ENCODE measurements around the gene INTS15.

Gene INTS15

DNA sequence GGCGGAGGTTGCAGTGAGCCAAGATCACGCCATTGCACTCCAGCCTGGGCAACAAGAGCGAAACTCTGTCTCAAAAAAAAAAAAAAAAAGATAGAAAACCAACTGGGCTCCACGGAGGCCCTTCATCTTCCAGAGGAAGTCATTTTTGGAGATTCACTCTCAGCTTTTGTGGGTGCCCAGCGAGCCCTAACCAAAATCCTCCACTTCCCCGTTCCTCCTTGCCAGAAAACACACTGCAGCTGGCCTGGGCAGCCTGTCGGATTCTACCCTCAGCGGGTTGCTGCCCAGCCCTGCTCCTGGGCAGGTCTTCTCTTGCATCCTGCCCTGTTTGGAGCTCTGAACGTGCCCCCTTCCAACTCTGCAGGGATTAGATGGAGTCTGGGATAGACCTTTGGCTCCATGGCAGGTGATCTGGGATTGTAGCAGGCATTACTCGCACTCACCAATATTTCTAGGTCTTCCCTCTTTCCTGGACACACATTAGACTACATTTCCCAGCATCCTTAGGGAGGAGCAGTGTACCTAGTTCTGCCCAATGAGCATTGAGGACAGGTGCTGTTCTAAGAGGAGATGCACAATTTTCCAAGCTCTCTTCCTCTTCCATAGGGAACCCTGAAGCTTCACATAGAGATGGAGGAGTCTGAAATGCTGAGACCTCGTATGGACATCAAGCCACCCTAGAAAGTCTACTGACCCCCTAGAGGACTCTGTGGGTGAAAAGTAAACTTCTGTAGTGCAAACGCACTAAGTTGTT is 43.1 kb upstream of the INTS15 start:
- Histone ChIP-seq H3K18ac (ENCODE audit: low read length) (no peak overlapping the region), H3K4me1 (ENCODE audit: control insufficient read depth in 2 of 2, insufficient read depth in 1 of 2, low read depth in 1 of 2, low read length in 2 of 2) (no peaks in the 10 kb centered on the region), H2BK120ac (ENCODE audit: low read depth, low read length) (no peak overlapping the region), H3K4ac (ENCODE audit: low read length) (no peak overlapping the region), H3K79me1 (ENCODE audit: low read depth, low read length) (no peaks in the 10 kb centered on the region), H3K23ac (ENCODE audit: low read depth, low read length, poor library complexity) (no peak overlapping the region), H3K14ac (ENCODE audit: low read length) (no peak overlapping the region), H3K9me3 (replicated peaks in 1 of 2; ENCODE audit: control insufficient read depth in 2 of 2, insufficient read depth in 1 of 2, low read depth in 1 of 2, low read length in 2 of 2) (no peaks in the 10 kb centered on the region), H3K4me3 (ENCODE audit: low read length in 2 of 2) (no peak overlapping the region), H3K9ac (ENCODE audit: low read depth, low read length, poor library complexity) (no peak overlapping the region), H2BK5ac (ENCODE audit: low read length) (no peak overlapping the region), H3K36me3 (replicated peaks in 1 of 2; ENCODE audit: control insufficient read depth in 2 of 2, insufficient read depth in 2 of 2, low read length in 2 of 2) (no peaks in the 10 kb centered on the region), H2AFZ (ENCODE audit: low read length) (no peak overlapping the region), H3K4me2 (ENCODE audit: insufficient read depth, low read length, poor library complexity, severe bottlenecking) (no peak overlapping the region), H2BK15ac (ENCODE audit: low read length) (no peak overlapping the region), H2AK5ac (ENCODE audit: low read depth, low read length) (no peak overlapping the region), H4K8ac (ENCODE audit: low read depth, low read length) (no peak overlapping the region), H2BK12ac (ENCODE audit: low read length) (no peak overlapping the region), H3K27ac (replicated peaks; ENCODE audit: low read length) (no peak overlapping the region), H4K91ac (ENCODE audit: low read depth, low read length, poor library complexity) (no peak overlapping the region), H3K27me3 (ENCODE audit: control insufficient read depth in 3 of 3, insufficient read depth in 3 of 3, low read depth in 1 of 3, low read length in 3 of 3) (peaks cover 0 to 5% (median 0%) of the 10 kb centered on the region in 3 experiments)
- WGBS, 2 donors (ENCODE audit: extremely low coverage in 2 of 2, insufficient read length in 2 of 2, insufficient replicate concordance in 1 of 2): no CpG with 5 or more reads among the region's 12 CpGs
- DNase-seq (ENCODE audit: low spot score): no peak

DNA sequence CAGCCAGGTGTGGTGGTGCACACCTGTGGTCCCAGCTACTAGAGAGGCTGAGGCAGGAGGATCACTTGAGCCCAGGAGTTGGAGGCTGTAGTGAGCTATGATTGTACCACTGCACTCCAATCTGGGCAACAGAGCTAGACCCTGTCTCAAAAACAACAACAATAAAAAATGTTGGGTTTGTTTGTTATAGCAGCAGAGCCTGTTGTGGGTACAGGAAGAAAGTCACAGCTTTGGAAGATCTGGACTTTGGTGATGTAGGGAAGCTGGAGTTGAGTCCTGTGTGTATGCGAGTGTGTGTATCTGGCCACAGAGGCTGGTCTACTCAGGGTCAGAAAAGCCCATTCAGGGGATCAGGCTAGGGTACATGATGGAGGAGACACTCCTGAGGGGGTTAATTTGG is 42.4 kb upstream of the INTS15 start:
- DNase-seq (ENCODE audit: low spot score): no peak
- Histone ChIP-seq H3K14ac (ENCODE audit: low read length) (no peak overlapping the region), H3K9ac (ENCODE audit: low read depth, low read length, poor library complexity) (no peak overlapping the region), H4K8ac (ENCODE audit: low read depth, low read length) (no peak overlapping the region), H4K91ac (ENCODE audit: low read depth, low read length, poor library complexity) (no peak overlapping the region), H3K36me3 (replicated peaks in 1 of 2; ENCODE audit: control insufficient read depth in 2 of 2, insufficient read depth in 2 of 2, low read length in 2 of 2) (no peaks in the 10 kb centered on the region), H2BK5ac (ENCODE audit: low read length) (no peak overlapping the region), H2AK5ac (ENCODE audit: low read depth, low read length) (no peak overlapping the region), H3K18ac (ENCODE audit: low read length) (no peak overlapping the region), H3K9me3 (replicated peaks in 1 of 2; ENCODE audit: control insufficient read depth in 2 of 2, insufficient read depth in 1 of 2, low read depth in 1 of 2, low read length in 2 of 2) (no peaks in the 10 kb centered on the region), H3K4me2 (ENCODE audit: insufficient read depth, low read length, poor library complexity, severe bottlenecking) (no peak overlapping the region), H3K4me1 (ENCODE audit: control insufficient read depth in 2 of 2, insufficient read depth in 1 of 2, low read depth in 1 of 2, low read length in 2 of 2) (no peaks in the 10 kb centered on the region), H3K79me1 (ENCODE audit: low read depth, low read length) (no peaks in the 10 kb centered on the region), H3K27ac (replicated peaks; ENCODE audit: low read length) (no peak overlapping the region), H3K27me3 (ENCODE audit: control insufficient read depth in 3 of 3, insufficient read depth in 3 of 3, low read depth in 1 of 3, low read length in 3 of 3) (peaks cover 0 to 5% (median 0%) of the 10 kb centered on the region in 3 experiments), H2AFZ (ENCODE audit: low read length) (no peak overlapping the region), H3K4ac (ENCODE audit: low read length) (no peak overlapping the region), H3K23ac (ENCODE audit: low read depth, low read length, poor library complexity) (no peak overlapping the region), H2BK120ac (ENCODE audit: low read depth, low read length) (no peak overlapping the region), H3K4me3 (ENCODE audit: low read length in 2 of 2) (no peak overlapping the region), H2BK15ac (ENCODE audit: low read length) (no peak overlapping the region), H2BK12ac (ENCODE audit: low read length) (no peak overlapping the region)
- no CpG with 5 or more reads among the region's 1 CpG for WGBS, 2 donors (ENCODE audit: extremely low coverage in 2 of 2, insufficient read length in 2 of 2, insufficient replicate concordance in 1 of 2)

DNA sequence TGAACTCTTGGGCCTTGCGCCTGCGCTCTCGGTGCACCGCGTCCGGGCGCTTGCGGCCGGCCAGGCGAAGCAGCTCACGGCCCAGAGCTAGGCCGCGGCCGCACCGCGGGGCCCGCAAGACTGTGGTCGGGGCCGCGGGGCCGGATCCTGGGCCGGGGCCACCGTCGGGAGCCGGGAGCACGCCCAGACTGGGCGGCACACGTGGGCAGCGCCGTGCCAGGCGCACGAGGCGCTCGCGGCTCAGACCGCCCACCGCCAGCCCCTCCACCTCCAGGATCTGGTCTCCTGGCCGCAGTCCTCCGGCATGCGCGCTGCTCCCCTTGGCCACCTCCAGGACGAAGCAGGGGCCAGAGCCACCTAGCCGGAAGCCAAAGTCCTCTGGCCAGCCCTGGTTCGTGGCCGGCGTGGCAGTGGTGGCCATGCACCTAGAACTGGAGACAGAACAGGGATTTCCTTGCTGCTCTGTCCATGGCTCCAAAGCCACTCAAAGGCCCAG is 38.8 kb upstream of the INTS15 start, which contains the start of gene GRID2IP:
Gene GRID2IP (minus strand): TSS at position 446 of the 496 bp plus-strand sequence. CDS start 25 bp downstream, at position 421.
- Histone ChIP-seq H4K91ac (ENCODE audit: low read depth, low read length, poor library complexity) (no peak within 1 kb of the TSS), H4K8ac (ENCODE audit: low read depth, low read length) (no peak within 1 kb of the TSS), H2AK5ac (ENCODE audit: low read depth, low read length) (no peak within 1 kb of the TSS), H3K36me3 (replicated peaks in 1 of 2; ENCODE audit: control insufficient read depth in 2 of 2, insufficient read depth in 2 of 2, low read length in 2 of 2) (no peaks in the 10 kb centered on the region), H3K79me1 (ENCODE audit: low read depth, low read length) (no peaks in the 10 kb centered on the region), H2BK120ac (ENCODE audit: low read depth, low read length) (no peak within 1 kb of the TSS), H3K18ac (ENCODE audit: low read length) (no peak within 1 kb of the TSS), H2BK5ac (ENCODE audit: low read length) (no peak within 1 kb of the TSS), H3K4me1 (ENCODE audit: control insufficient read depth in 2 of 2, insufficient read depth in 1 of 2, low read depth in 1 of 2, low read length in 2 of 2) (no peaks in the 10 kb centered on the region), H2BK15ac (ENCODE audit: low read length) (no peak within 1 kb of the TSS), H2AFZ (ENCODE audit: low read length) (no peak within 1 kb of the TSS), H3K23ac (ENCODE audit: low read depth, low read length, poor library complexity) (no peak within 1 kb of the TSS), H2BK12ac (ENCODE audit: low read length) (no peak within 1 kb of the TSS), H3K4me2 (ENCODE audit: insufficient read depth, low read length, poor library complexity, severe bottlenecking) (no peak within 1 kb of the TSS), H3K9ac (ENCODE audit: low read depth, low read length, poor library complexity) (no peak within 1 kb of the TSS), H3K14ac (ENCODE audit: low read length) (no peak within 1 kb of the TSS), H3K27me3 (ENCODE audit: control insufficient read depth in 3 of 3, insufficient read depth in 3 of 3, low read depth in 1 of 3, low read length in 3 of 3) (no peaks in the 10 kb centered on the region), H3K4ac (ENCODE audit: low read length) (no peak within 1 kb of the TSS), H3K27ac (replicated peaks; ENCODE audit: low read length) (no peak within 1 kb of the TSS), H3K9me3 (replicated peaks in 1 of 2; ENCODE audit: control insufficient read depth in 2 of 2, insufficient read depth in 1 of 2, low read depth in 1 of 2, low read length in 2 of 2) (no peaks in the 10 kb centered on the region), H3K4me3 (ENCODE audit: low read length in 2 of 2) (no peak within 1 kb of the TSS)
- WGBS, 2 donors (ENCODE audit: extremely low coverage in 2 of 2, insufficient read length in 2 of 2, insufficient replicate concordance in 1 of 2): no CpG with 5 or more reads among the region's 46 CpGs
- no peak for DNase-seq (ENCODE audit: low spot score)

DNA sequence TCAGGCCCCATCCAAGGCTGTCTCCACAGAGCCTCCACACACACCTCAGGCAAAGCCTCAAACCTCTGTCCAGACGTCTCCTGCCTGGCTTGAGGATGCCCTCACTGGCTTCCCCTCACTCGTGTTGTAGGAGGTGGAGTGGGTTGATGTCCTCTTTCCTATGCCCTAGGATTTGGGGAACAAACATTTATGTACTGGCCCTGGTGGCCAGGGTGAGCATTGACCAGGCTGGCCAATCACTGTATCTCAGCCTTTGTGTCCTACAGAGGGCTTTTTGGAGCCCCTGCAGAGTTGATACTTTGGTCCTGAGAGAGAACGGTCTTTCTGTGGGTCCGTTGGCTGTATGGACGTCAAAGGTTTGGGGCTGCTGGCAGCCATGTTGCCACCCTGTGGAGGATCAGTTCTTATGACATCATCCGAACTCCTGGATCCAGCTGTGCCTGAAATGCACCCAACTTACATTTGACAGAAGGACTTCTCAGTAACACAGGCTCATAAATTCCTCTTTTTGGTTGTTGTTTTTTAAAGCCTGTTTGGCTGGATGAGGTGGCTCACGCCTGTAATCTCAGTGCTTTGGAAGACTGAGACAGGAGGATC is 36.3 kb upstream of the INTS15 start:
- no CpG with 5 or more reads among the region's 7 CpGs for WGBS, 2 donors (ENCODE audit: extremely low coverage in 2 of 2, insufficient read length in 2 of 2, insufficient replicate concordance in 1 of 2)
- Histone ChIP-seq H2AFZ (ENCODE audit: low read length) (no peak overlapping the region), H3K36me3 (replicated peaks in 1 of 2; ENCODE audit: control insufficient read depth in 2 of 2, insufficient read depth in 2 of 2, low read length in 2 of 2) (no peaks in the 10 kb centered on the region)

More for the DNA sequence above, 36.3 kb upstream of the INTS15 start:
- Histone ChIP-seq H3K14ac (ENCODE audit: low read length) (no peak overlapping the region), H4K8ac (ENCODE audit: low read depth, low read length) (no peak overlapping the region), H3K27ac (replicated peaks; ENCODE audit: low read length) (no peak overlapping the region), H3K9me3 (replicated peaks in 1 of 2; ENCODE audit: control insufficient read depth in 2 of 2, insufficient read depth in 1 of 2, low read depth in 1 of 2, low read length in 2 of 2) (no peaks in the 10 kb centered on the region), H3K9ac (ENCODE audit: low read depth, low read length, poor library complexity) (no peak overlapping the region), H3K4me2 (ENCODE audit: insufficient read depth, low read length, poor library complexity, severe bottlenecking) (no peak overlapping the region), H2BK120ac (ENCODE audit: low read depth, low read length) (no peak overlapping the region), H3K4ac (ENCODE audit: low read length) (no peak overlapping the region), H3K23ac (ENCODE audit: low read depth, low read length, poor library complexity) (no peak overlapping the region), H3K4me3 (ENCODE audit: low read length in 2 of 2) (no peak overlapping the region), H2BK12ac (ENCODE audit: low read length) (no peak overlapping the region), H3K79me1 (ENCODE audit: low read depth, low read length) (no peaks in the 10 kb centered on the region), H2AK5ac (ENCODE audit: low read depth, low read length) (no peak overlapping the region), H3K27me3 (ENCODE audit: control insufficient read depth in 3 of 3, insufficient read depth in 3 of 3, low read depth in 1 of 3, low read length in 3 of 3) (no peaks in the 10 kb centered on the region), H2BK5ac (ENCODE audit: low read length) (no peak overlapping the region), H4K91ac (ENCODE audit: low read depth, low read length, poor library complexity) (no peak overlapping the region), H2BK15ac (ENCODE audit: low read length) (no peak overlapping the region), H3K18ac (ENCODE audit: low read length) (no peak overlapping the region), H3K4me1 (ENCODE audit: control insufficient read depth in 2 of 2, insufficient read depth in 1 of 2, low read depth in 1 of 2, low read length in 2 of 2) (no peaks in the 10 kb centered on the region)
- DNase-seq (ENCODE audit: low spot score): no peak
